Tibial nerve (tissue), 4 donors: ENCODE measurements around the gene SGMS2. TPM values are rescaled to one million over a fixed set of nuclear protein-coding genes. Genes with fewer than 3 reads are reported as not detected.

ENCODE experiments used
- DNase-seq, 2 donors: peaks; one replicate each; pipeline ENCODE4 v3.0.0-alpha.2; 2019; ENCODE audit warnings: low spot score in 2 of 2
- H3K27ac ChIP-seq, 4 donors: fragments of 200-600 bp; sonication (generic) in 3 of 4; one replicate each; pipeline ENCODE4 v1.5.1; 2017 to 2019; ENCODE audit warnings: mild to moderate bottlenecking in 1 of 4
- H3K27me3 ChIP-seq, 2 donors: fragments of 200-600 bp; sonication (generic) in 1 of 2; one replicate each; pipeline versions ENCODE4 v1.5.1 to v1.6.0; 2017 to 2019
- H3K36me3 ChIP-seq, 3 donors: fragments of 200-600 bp; sonication (generic); one replicate each; pipeline ENCODE4 v1.5.1; 2018 to 2019
- H3K4me1 ChIP-seq, 4 donors: fragments of 200-600 bp; sonication (generic) in 3 of 4; one replicate each; pipeline ENCODE4 v1.5.1; 2017 to 2019
- H3K4me3 ChIP-seq, 4 donors: fragments of 200-600 bp; sonication (generic) in 3 of 4; one replicate each; pipeline ENCODE4 v1.5.1; 2017 to 2019; ENCODE audit warnings: mild to moderate bottlenecking in 1 of 4, moderate library complexity in 1 of 4
- H3K9me3 ChIP-seq, 4 donors: fragments of 200-600 bp; sonication (generic) in 3 of 4; one replicate each; pipeline ENCODE4 v1.5.1; 2017 to 2019
- EP300 ChIP-seq, 2 donors: sonication (generic); formaldehyde crosslinking; IDR thresholded peaks; one replicate each; pipeline ENCODE4 v1.6.1; 2017; ENCODE audit warnings: antibody characterized with exemption in 2 of 2, mild to moderate bottlenecking in 1 of 2
- POLR2A ChIP-seq, 2 donors: fragments of 450-650 bp; IDR thresholded peaks; one replicate each; pipeline ENCODE4 v1.6.1; 2017; ENCODE audit warnings: antibody characterized with exemption in 2 of 2, mild to moderate bottlenecking in 2 of 2, moderate library complexity in 2 of 2
- WGBS, 2 donors: methylation state at CpG; one replicate each; pipeline ENCODE4 v1.1.5; 2018; 5-methylcytosine and 5-hydroxymethylcytosine counted together
- total RNA-seq, 4 donors: library from RNA; depleted of rRNA; stranded (reverse); fragments of >200 nt; gene quantifications; one replicate each; pipeline ENCODE4 v1.1.0, GENCODE V29; 2016
- TF ChIP-seq, protein P1 (sequence below), 5 experiments: fragments of 200-600 bp in 3 of 5; fragments of 450-650 bp in 2 of 5; sonication (generic) in 3 of 5; IDR thresholded peaks; one replicate each; pipeline ENCODE4 v1.5.1; 2016 to 2019; ENCODE audit warnings: antibody characterized with exemption in 5 of 5, mild to moderate bottlenecking in 3 of 5, moderate library complexity in 2 of 5

Gene SGMS2
- total RNA-seq, 4 donors from 2014 or later = 76.6 to 179 (median 127) TPM

GRCh38 chr4:107804956-107805355 is 19.8 kb upstream of the SGMS2 start:
- no peaks in the 10 kb centered on the region for H3K9me3 ChIP-seq
- TF ChIP-seq POLR2A (IDR thresholded peaks at IDR 0.05) = no peak
- no peak for TF ChIP-seq EP300 (IDR thresholded peaks at IDR 0.05)
- TF ChIP-seq, protein P1, sequence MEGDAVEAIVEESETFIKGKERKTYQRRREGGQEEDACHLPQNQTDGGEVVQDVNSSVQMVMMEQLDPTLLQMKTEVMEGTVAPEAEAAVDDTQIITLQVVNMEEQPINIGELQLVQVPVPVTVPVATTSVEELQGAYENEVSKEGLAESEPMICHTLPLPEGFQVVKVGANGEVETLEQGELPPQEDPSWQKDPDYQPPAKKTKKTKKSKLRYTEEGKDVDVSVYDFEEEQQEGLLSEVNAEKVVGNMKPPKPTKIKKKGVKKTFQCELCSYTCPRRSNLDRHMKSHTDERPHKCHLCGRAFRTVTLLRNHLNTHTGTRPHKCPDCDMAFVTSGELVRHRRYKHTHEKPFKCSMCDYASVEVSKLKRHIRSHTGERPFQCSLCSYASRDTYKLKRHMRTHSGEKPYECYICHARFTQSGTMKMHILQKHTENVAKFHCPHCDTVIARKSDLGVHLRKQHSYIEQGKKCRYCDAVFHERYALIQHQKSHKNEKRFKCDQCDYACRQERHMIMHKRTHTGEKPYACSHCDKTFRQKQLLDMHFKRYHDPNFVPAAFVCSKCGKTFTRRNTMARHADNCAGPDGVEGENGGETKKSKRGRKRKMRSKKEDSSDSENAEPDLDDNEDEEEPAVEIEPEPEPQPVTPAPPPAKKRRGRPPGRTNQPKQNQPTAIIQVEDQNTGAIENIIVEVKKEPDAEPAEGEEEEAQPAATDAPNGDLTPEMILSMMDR (IDR thresholded peaks at IDR 0.05) = no peak
- H3K4me1 ChIP-seq = peaks cover 0 to 13% (median 7%) of the 10 kb centered on the region in 4 donors
- no peaks in the 10 kb centered on the region for H3K36me3 ChIP-seq
- 84 to 89% methylated on average over 3 of the region's 3 CpGs for WGBS, 2 donors
- no peak overlapping the region for H3K27ac ChIP-seq
- no peaks in the 10 kb centered on the region for H3K27me3 ChIP-seq
- no peak for DNase-seq
- no peak overlapping the region for H3K4me3 ChIP-seq

- TF ChIP-seq POLR2A (IDR thresholded peaks at IDR 0.05) (no peak), EP300 (IDR thresholded peaks at IDR 0.05) (peak in 1 of 2 donors; percentile 15)
- TF ChIP-seq, protein P1 (IDR thresholded peaks at IDR 0.05) = no peak
- Histone ChIP-seq H3K36me3 (no peaks in the 10 kb centered on the region), H3K27ac (peak overlapping the region in 2 of 4 donors; percentile 10 to 26), H3K27me3 (no peaks in the 10 kb centered on the region), H3K4me1 (peaks cover 0 to 7% (median 0%) of the 10 kb centered on the region in 4 donors), H3K4me3 (no peak overlapping the region), H3K9me3 (no peaks in the 10 kb centered on the region)
- 14 to 17% methylated on average over 2 of the region's 2 CpGs for WGBS, 2 donors
- DNase-seq = no peak
Measured at GRCh38 chr4:107806196-107806595, 18.5 kb upstream of the SGMS2 start.

- H3K9me3 ChIP-seq = no peaks in the 10 kb centered on the region
- 84 to 86% methylated on average over 4 of the region's 4 CpGs for WGBS, 2 donors
- TF ChIP-seq, protein P1 (IDR thresholded peaks at IDR 0.05) = no peak
- no peak for TF ChIP-seq POLR2A (IDR thresholded peaks at IDR 0.05)
- TF ChIP-seq EP300 (IDR thresholded peaks at IDR 0.05) = no peak
- no peak for DNase-seq
- H3K4me1 ChIP-seq = peaks cover 0 to 7% (median 0%) of the 10 kb centered on the region in 4 donors
- no peaks in the 10 kb centered on the region for H3K36me3 ChIP-seq
- H3K4me3 ChIP-seq = no peak overlapping the region
- H3K27me3 ChIP-seq = no peaks in the 10 kb centered on the region
- no peak overlapping the region for H3K27ac ChIP-seq
Measured at GRCh38 chr4:107808572-107808971, 16.2 kb upstream of the SGMS2 start.

- no peak for DNase-seq
- 90% methylated on average over 4 of the region's 4 CpGs for WGBS, 2 donors
Measured at GRCh38 chr4:107809210-107809609, 15.5 kb upstream of the SGMS2 start.

DNA sequence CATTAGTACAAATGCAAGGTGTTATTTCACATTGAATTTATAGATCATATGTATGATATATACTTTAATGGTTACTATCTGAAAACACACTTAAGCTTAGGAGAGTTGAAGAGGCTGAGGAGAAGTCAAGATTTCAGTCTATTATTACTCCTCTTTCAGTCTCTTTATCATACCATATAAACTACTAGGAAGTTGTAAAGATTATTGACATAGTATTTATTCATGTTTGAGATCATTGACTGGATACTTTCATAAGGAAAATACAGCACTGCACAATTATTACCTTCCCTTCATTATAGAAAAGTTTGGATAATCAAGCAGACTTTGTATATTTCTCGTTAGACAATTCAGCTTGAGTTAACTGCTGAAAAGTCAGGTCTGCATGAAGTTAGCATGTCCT is 10.0 kb upstream of the SGMS2 start:
- H3K4me3 ChIP-seq = no peak overlapping the region

More at GRCh38 chr4:107809210-107809609, 15.5 kb upstream of the SGMS2 start:
- Histone ChIP-seq H3K4me1 (peaks cover 0 to 7% (median 0%) of the 10 kb centered on the region in 4 donors), H3K27ac (no peak overlapping the region), H3K9me3 (no peaks in the 10 kb centered on the region), H3K4me3 (no peak overlapping the region), H3K36me3 (no peaks in the 10 kb centered on the region), H3K27me3 (no peaks in the 10 kb centered on the region)
- TF ChIP-seq EP300 (IDR thresholded peaks at IDR 0.05) (no peak), POLR2A (IDR thresholded peaks at IDR 0.05) (no peak)
- TF ChIP-seq, protein P1 (IDR thresholded peaks at IDR 0.05) = no peak

More for the DNA sequence above, 10.0 kb upstream of the SGMS2 start:
- TF ChIP-seq, protein P1 (IDR thresholded peaks at IDR 0.05) = no peak
- TF ChIP-seq POLR2A (IDR thresholded peaks at IDR 0.05) = no peak
- TF ChIP-seq EP300 (IDR thresholded peaks at IDR 0.05) = no peak
- no peaks in the 10 kb centered on the region for H3K4me1 ChIP-seq
- H3K27ac ChIP-seq = no peak overlapping the region
- 64 to 67% methylated on average over 1 of the region's 1 CpG for WGBS, 2 donors
- no peaks in the 10 kb centered on the region for H3K27me3 ChIP-seq
- DNase-seq = no peak
- no peaks in the 10 kb centered on the region for H3K36me3 ChIP-seq
- no peaks in the 10 kb centered on the region for H3K9me3 ChIP-seq
